COLO668 (cell line): ENCODE results near the gene CCL11.
"Not testable (repeated sequence)": the region's sequence is repeated elsewhere in the genome, so short reads cannot be mapped to it uniquely, and the experiment has no call there.

Experiments
- DNase-seq: peaks from one replicate; lab custom pipeline; 2025; ENCODE audit not compliant: unreplicated experiment; lab: John Stamatoyannopoulos, UW

The CCL11 gene

GRCh38 chr17:34306466-34306865, 20.9 kb downstream of the CCL11 start:
- no peak for DNase-seq

GRCh38 chr17:34307110-34307509, 21.6 kb downstream of the CCL11 start:
- DNase-seq, result no peak

GRCh38 chr17:34308371-34308770, 22.8 kb downstream of the CCL11 start:
- no peak for DNase-seq

GRCh38 chr17:34311291-34311690, 25.7 kb downstream of the CCL11 start:
- DNase-seq, result no peak

- DNase-seq, result no peak
Measured at GRCh38 chr17:34312080-34312479, 26.5 kb downstream of the CCL11 start.

GRCh38 chr17:34313164-34313563, 27.6 kb downstream of the CCL11 start:
- DNase-seq, result no peak

- no peak for DNase-seq
Measured at GRCh38 chr17:34314279-34314678, 28.7 kb downstream of the CCL11 start.

GRCh38 chr17:34318474-34318873, 32.9 kb downstream of the CCL11 start:
- DNase-seq, result no peak

GRCh38 chr17:34319039-34319483, 33.5 kb downstream of the CCL11 start, which contains the start of gene CCL8:
Gene CCL8, plus strand, starts transcription at chr17:34319435. Its CDS starts 67 bp downstream, at chr17:34319502.
- no peak for DNase-seq

- no peak for DNase-seq
Measured at GRCh38 chr17:34321964-34322363, 36.4 kb downstream of the CCL11 start.

GRCh38 chr17:34327580-34327979, 42.0 kb downstream of the CCL11 start:
- not testable (repeated sequence) for DNase-seq

- no peak for DNase-seq
Measured at GRCh38 chr17:34337701-34338100, 52.2 kb downstream of the CCL11 start.
